T-helper 1 cell treated with Interleukin-12 subunit alpha and Interleukin-12 subunit beta and Interleukin-4 antibody, amounts not matched to agents 30 μg/mL and 1 μg/mL, for 36 hours (primary cell): Measurements from ENCODE around the gene CAPN2.
A peak's percentile ranks its signal among the peaks of the same experiment; 100 is the strongest.
"Not testable (repeated sequence)": the region's sequence is repeated elsewhere in the genome, so short reads cannot be mapped to it uniquely, and the experiment has no call there.

Source experiments
- H3K27ac Mint-ChIP-seq: one replicate; pipeline ENCODE4 v1.8.0; 2021; ENCODE audit warnings: mild to moderate bottlenecking, mixed read lengths
- H3K27me3 Mint-ChIP-seq: one replicate; pipeline ENCODE4 v1.8.0; 2021; ENCODE audit warnings: low read depth, mixed read lengths
- H3K36me3 Mint-ChIP-seq: one replicate; pipeline ENCODE4 v1.8.0; 2021; ENCODE audit warnings: low read depth, mixed read lengths
- H3K4me1 Mint-ChIP-seq: one replicate; pipeline ENCODE4 v1.8.0; 2021; ENCODE audit warnings: low read depth, mixed read lengths
- H3K4me3 Mint-ChIP-seq: one replicate; pipeline ENCODE4 v1.8.0; 2021; ENCODE audit warnings: mild to moderate bottlenecking, moderate library complexity, mixed read lengths
- H3K9me3 Mint-ChIP-seq: one replicate; pipeline ENCODE4 v1.8.0; 2021; ENCODE audit warnings: mixed read lengths

The CAPN2 gene

DNA sequence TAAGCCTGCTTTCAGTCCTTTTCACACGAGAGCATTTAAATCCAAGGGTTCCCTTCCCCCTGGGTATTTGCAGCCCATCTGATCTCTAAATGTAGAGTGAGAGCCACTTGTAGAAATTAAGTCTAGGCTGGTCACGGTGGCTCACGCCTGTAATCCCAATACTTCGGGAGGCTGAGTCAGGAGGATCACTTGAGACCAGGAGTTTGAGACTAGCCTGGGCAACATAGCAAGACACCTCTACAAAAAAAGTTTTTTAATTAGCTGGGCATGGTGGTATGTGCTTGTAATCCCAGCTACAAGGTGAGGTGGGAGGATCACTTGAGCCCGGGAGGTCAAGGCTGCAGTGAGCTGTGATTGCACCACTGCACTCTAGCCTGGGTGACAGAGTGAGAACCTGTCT, 24.3 kb downstream of the CAPN2 start:
- Mint-ChIP-seq H3K4me1 (peaks cover 11% of the 10 kb centered on the region), H3K27ac (peak overlapping the region; percentile 13), H3K36me3 (peaks cover 21% of the 10 kb centered on the region)
- H3K27me3 Mint-ChIP-seq, H3K9me3 Mint-ChIP-seq, H3K4me3 Mint-ChIP-seq: not testable (repeated sequence)

DNA sequence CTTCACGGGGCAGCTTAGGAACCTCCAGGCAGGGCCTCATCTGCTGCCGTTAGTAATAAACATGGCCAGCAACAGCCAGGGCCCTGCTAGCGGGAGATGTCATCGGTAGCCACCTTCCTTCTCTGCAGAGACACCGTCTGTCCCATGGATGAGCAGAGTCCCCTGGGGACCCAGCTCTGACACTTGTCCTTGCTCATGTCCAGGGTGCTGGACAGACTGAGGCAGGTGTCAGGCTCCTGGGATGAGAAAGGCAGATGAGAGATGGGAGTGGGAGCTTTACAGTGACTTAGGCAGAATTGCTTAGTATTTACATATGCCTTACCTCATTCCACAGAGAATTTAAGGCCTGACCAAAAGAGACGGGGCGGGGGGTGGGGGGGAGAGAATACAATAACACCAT, 25.0 kb downstream of the CAPN2 start:
- no peak overlapping the region for H3K4me3 Mint-ChIP-seq
- no peak overlapping the region for H3K27ac Mint-ChIP-seq
- H3K36me3 Mint-ChIP-seq = peaks cover 16% of the 10 kb centered on the region
- no peaks in the 10 kb centered on the region for H3K9me3 Mint-ChIP-seq
- H3K4me1 Mint-ChIP-seq = peaks cover 8% of the 10 kb centered on the region
- no peaks in the 10 kb centered on the region for H3K27me3 Mint-ChIP-seq

DNA sequence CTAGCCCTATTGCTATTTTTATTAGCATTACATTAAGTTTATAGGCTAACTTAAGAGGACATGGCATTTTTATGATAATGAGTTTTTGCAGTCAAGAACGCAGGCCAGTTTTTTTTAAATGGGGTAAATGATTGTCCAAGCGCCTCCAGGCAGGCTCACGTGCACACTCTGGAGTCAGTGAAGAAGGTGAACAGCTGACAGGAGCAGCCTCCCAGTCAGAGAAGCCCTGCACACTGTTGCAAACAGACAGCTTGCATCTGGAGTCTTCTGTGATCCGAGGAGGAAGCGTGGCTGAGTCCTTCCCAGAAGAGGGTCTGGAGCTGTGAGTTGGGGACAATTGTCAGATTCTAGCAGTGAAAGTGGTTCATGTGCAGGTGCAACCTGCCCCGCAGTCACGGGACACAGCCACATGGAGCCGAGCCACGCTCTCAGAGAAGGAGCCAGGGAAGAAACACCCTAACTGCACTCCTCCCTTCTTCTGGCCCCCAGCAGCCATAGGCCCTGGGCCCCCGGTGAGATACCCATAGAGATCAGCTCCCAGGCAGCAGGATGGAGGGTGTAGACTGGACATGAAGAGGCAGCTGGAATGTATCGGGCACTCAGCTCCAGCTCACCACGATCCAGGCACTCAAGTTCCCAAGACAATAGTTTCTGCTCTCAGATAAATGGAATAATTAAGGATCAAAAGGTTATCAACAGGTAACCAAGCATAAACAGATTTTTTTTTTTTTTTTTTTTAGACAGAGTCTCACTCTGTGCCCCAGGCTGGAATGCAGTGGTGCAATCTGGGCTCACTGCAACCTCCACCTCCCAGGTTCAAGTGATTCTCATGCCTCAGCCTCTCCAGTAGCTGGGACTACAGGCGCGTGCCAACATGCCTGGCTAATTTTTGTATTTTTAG, 26.4 kb downstream of the CAPN2 start:
- peaks cover 11% of the 10 kb centered on the region for H3K4me1 Mint-ChIP-seq
- H3K27me3 Mint-ChIP-seq = no peaks in the 10 kb centered on the region
- H3K27ac Mint-ChIP-seq = no peak overlapping the region
- H3K9me3 Mint-ChIP-seq = no peaks in the 10 kb centered on the region
- peaks cover 21% of the 10 kb centered on the region for H3K36me3 Mint-ChIP-seq
- no peak overlapping the region for H3K4me3 Mint-ChIP-seq

DNA sequence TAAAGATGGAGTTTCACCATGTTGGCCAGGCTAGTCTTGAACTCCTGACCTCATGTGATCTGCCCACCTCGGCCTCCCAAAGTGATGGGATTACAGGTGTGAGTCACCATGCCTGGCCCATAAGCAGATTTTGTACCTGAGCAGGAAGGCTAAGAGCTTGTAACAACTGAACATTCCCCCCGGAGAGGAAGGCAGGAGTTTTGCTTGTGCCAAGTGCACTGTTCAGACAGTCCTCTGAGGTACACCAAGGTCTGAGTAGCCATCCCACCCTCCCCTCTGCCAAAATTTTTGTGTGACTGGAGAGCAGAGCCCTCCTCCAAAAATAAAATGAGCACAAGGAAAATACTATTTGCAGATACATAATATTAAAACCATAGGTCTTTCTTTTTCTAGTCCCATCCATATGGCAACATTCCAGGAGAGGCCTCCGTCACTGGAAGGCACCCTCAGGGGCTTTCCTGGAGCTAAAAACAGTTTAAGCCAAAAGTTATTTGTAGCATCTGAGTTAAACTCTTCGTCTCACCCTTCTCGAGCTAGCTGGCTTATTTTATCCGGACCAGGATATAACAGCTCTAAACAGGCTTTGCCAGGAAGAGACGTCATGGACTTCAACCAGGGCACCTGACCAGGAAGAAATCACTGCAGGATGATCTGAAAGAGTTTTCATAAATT, 27.2 kb downstream of the CAPN2 start:
- Mint-ChIP-seq H3K27me3 (no peaks in the 10 kb centered on the region), H3K27ac (no peak overlapping the region), H3K36me3 (peaks cover 25% of the 10 kb centered on the region), H3K4me1 (peaks cover 7% of the 10 kb centered on the region), H3K4me3 (no peak overlapping the region), H3K9me3 (no peaks in the 10 kb centered on the region)

DNA sequence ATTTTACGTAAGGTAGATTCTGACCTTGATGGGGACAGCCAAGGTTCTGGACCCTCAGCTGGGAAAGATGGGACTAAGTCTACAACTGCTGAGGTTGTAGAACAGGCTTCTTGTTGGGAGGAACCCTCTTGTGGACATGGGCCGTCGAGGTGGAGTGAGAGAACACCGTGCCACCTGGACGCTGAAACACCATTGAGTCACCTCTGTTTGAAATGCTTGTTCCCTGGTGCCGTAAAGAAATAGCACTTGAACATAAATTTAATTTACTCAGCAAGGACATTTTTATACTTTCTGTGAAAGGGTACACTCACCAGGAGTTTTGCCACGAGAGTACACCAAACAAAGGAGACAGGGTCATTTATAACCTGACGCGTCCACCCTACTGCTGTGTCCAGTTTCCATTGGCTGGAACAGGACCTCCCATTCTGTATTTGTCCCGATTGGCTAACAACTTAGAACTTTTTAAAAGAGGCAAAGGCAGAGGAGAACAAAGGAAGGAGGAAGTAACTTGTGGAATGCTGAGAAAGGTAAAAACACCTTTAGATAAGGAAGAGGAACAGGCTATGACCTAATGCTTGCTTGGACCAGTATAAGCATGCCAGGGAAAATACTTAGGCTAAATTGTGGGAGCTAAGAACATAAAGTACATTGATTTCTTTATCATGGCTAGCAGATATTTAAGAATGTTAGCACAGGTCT, 27.8 kb downstream of the CAPN2 start:
- not testable (repeated sequence) for H3K27ac Mint-ChIP-seq

DNA sequence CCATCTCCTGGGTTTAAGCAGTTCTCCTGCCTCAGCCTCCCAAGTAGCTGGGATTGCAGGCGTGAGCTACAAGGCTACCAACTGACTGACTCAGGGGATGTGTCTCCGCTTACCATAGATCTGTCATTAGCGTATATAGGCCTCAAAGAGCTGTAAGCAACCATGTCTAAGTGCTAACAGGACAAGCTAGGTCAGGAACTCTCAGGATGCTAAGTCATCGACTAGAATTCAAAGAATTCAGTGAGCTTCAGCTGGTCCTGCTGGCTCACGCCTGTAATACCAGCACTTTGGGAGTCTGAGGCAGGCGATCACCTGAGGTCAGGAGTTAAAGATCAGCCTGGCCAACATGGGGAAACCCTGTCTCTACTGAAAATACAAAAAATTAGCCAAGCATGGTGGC, 29.5 kb downstream of the CAPN2 start:
- H3K27ac Mint-ChIP-seq = no peak overlapping the region

More for the DNA sequence above, 27.8 kb downstream of the CAPN2 start:
- not testable (repeated sequence) for H3K9me3 Mint-ChIP-seq, H3K4me1 Mint-ChIP-seq, H3K27me3 Mint-ChIP-seq, H3K4me3 Mint-ChIP-seq
- H3K36me3 Mint-ChIP-seq = peaks cover 26% of the 10 kb centered on the region

DNA sequence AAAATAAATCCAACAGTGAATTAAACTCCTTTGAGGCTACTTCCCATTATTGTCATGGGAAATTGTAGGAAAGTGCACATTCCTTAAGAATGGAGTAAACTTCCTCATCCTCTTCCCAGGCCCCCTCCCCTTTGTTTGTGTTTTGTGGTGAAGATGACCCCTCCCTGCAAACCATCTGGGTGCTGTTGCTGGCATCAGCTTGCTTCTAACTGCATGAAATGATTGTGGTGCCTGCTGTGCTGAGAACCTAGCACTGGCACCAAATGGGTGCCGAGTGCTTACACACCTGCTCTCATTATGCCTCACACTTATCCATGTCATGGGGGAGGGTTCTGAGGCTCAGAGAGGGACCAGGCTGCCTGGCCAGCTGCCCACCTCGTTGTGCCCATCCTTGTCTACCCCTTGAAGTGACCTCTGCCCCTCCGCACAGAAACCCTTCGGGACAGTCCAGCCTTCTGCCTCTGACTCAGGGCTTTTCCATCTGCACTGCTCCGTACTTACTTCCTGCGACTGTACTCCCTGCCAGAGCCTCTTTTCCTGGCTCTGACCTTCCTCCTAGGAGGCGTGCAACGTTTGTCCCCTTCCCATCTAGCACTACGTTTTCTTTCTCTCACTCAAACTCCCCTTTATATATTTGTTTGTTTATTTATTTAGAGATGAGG, 30.6 kb downstream of the CAPN2 start:
- Mint-ChIP-seq H3K4me1 (peaks cover 15% of the 10 kb centered on the region), H3K27me3 (no peaks in the 10 kb centered on the region), H3K9me3 (no peaks in the 10 kb centered on the region), H3K4me3 (no peak overlapping the region), H3K36me3 (peaks cover 46% of the 10 kb centered on the region), H3K27ac (no peak overlapping the region)

More for the DNA sequence above, 29.5 kb downstream of the CAPN2 start:
- no peaks in the 10 kb centered on the region for H3K27me3 Mint-ChIP-seq
- peaks cover 4% of the 10 kb centered on the region for H3K4me1 Mint-ChIP-seq
- peaks cover 38% of the 10 kb centered on the region for H3K36me3 Mint-ChIP-seq
- H3K9me3 Mint-ChIP-seq = no peaks in the 10 kb centered on the region
- no peak overlapping the region for H3K4me3 Mint-ChIP-seq

DNA sequence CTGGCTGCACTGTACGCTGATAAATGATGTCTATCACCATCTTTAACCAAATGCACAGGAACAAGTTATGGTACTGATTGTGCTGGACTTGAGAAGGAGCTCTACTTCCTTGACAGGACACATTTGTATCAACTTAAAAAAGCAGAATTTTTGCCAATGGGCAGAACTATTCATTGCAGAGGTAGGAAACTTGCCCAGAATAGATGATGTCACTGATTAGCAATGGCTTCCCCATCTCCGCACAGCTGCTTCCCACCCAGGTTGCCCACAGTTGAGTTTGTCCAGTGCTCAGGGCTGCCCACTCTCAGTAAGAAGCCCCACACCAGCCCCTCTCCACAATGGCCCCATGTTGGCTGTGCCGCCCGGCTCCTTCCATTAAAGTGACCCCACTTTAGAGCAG, 33.4 kb downstream of the CAPN2 start:
- H3K27me3 Mint-ChIP-seq = no peaks in the 10 kb centered on the region
- H3K36me3 Mint-ChIP-seq = peaks cover 49% of the 10 kb centered on the region
- no peak overlapping the region for H3K27ac Mint-ChIP-seq
- H3K4me3 Mint-ChIP-seq = no peak overlapping the region
- H3K9me3 Mint-ChIP-seq = no peaks in the 10 kb centered on the region
- H3K4me1 Mint-ChIP-seq = peaks cover 25% of the 10 kb centered on the region

DNA sequence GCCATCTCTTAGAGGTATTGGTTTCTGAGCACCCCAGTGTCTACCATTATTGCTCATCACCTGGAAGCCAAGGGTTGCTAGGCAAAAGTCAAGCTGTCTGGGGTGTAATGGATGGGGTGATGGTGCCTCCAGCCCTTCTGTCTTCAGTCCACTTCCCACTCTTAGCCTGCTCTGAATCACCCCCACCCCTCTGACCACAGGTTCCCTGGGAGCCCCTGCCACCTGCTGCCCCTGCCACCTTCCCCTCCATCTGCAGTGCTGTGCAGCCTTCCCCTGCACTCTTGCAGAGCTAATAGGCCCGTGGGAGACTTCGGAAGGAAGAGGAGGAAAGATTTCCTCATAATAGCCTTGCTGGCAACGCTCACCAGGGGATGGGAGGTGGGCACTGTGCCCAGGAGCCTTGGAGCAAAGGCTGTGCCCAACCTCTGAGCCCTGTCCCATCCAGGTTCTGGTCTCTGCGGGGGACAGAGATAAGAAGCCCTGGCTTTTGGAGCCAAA, 35.5 kb downstream of the CAPN2 start:
- H3K27ac Mint-ChIP-seq = peak overlapping the region; percentile 41
- peaks cover 25% of the 10 kb centered on the region for H3K4me1 Mint-ChIP-seq
- H3K4me3 Mint-ChIP-seq = no peak overlapping the region
- peaks cover 62% of the 10 kb centered on the region for H3K36me3 Mint-ChIP-seq
- no peaks in the 10 kb centered on the region for H3K9me3 Mint-ChIP-seq
- no peaks in the 10 kb centered on the region for H3K27me3 Mint-ChIP-seq

DNA sequence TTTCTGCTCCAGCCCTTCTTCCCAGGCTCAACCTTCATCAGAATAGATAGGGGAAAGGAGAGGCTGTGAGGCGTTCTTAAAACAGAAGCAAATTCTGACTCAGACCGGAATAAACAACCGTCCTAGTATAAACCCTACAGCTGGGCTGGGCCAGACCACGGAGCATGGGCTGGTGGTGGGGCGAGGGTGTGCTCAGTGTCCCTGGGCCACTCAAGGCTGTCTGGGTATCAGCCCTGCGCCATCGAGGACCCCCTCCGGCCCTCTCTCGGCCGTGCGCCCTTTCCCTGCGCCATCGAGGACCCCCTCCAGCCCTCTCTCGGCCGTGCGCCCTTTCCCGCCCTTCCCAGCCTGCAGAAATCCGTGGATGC, 36.0 kb downstream of the CAPN2 start:
- Mint-ChIP-seq H3K4me3 (no peak overlapping the region), H3K27ac (no peak overlapping the region), H3K36me3 (peaks cover 63% of the 10 kb centered on the region), H3K4me1 (peaks cover 25% of the 10 kb centered on the region), H3K9me3 (no peaks in the 10 kb centered on the region), H3K27me3 (no peaks in the 10 kb centered on the region)

DNA sequence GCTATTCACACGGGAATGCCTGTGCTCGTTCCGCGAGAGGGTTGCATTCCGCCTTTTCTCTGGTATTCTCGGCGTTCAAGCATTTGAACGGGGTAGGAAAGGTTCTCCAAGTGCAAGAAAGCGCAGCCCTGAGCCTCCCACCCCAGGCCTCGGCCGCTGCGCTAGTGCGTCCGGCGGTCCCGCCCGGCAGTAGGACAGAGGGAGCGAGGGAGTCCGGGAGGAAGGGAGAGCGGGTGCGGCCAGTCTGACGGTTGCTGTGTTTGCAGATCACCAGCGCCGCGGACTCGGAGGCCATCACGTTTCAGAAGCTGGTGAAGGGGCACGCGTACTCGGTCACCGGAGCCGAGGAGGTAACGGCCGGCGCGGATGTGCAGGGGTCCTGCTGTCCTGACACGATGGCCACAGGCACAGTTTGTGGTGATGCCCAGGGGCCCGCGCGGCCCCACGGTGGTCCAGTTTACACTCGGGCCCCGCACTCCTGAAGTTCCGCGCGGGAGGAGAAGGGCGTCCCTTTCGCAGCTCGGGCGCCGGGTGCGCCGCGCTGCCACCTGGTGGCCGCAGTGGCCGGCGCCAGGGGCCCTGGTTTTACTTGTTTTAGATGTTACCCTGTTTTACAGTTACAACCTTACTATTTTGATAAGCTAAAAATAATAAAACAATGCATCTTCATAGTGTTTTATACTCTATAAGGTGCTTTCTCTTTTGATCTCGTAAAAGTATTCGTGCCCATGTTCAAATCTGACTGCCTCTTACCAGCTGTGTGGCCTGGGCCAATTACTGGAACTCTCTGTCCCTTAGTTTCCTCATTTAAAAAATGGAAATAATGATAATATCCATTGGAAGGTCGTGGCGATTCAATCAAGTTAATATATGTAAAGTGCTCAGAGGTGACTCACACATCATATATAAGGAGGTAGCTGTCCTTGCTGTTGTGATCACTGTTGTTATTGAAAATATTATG, 36.7 kb downstream of the CAPN2 start:
- H3K27me3 Mint-ChIP-seq = no peaks in the 10 kb centered on the region
- H3K4me3 Mint-ChIP-seq = peak overlapping the region; percentile 71
- H3K9me3 Mint-ChIP-seq = no peaks in the 10 kb centered on the region
- peaks cover 21% of the 10 kb centered on the region for H3K4me1 Mint-ChIP-seq
- H3K36me3 Mint-ChIP-seq = peaks cover 62% of the 10 kb centered on the region
- H3K27ac Mint-ChIP-seq = peak overlapping the region; percentile 59

DNA sequence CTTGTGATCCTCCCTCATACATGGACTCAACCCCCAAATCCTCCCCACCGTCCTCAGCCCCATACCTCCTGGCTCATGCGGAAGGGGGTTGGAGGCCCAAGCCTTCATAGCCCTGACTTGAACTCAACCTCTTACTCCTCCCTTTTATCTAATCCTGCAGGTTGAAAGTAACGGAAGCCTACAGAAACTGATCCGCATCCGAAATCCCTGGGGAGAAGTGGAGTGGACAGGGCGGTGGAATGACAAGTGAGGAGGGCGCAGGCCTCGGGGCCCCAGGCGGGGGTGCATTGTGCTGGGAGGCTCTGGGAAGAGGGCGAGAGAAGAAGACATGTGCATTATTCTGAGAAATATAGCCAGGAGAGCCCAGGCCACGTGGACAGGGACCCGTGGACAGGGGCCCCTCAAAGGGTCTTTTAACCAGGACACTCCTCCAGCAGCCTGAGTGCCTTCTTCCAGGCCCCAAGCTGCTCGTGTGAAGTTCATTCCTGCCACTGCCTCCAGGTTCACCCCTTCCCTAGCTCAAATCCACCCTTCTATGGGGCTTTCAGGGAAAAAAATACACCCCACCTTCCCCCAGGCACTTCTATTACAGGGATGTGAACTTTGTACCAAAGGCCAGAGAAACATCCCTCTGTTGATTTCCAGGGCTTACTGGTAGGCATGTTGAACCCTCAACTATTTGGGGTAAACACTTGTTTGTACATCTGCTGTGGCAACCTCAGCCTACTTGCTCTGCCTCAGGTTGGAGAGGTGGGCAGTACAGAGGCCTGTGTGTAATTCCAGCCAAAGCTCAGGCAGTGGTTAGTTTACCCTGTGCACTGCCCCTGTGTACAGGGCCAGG, 38.6 kb downstream of the CAPN2 start:
- no peak overlapping the region for H3K4me3 Mint-ChIP-seq

DNA sequence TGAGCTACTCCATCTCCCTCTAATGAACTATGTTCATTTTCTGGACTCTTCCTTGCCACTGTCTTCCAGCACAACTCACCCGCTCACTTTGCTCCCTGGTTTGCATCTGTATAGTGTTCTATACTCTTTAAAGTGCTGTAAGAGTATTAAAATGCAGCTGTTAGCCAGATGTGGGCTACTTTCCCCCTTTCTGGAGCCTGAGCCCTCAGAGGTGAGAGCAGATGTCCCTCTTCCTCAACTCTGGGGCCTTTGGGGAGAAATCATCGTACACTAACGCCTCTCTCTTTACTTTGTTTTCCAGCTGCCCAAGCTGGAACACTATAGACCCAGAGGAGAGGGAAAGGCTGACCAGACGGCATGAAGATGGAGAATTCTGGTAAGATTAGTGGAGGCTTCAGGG, 39.4 kb downstream of the CAPN2 start:
- H3K36me3 Mint-ChIP-seq = peaks cover 54% of the 10 kb centered on the region
- H3K27ac Mint-ChIP-seq = no peak overlapping the region
- H3K4me1 Mint-ChIP-seq = peaks cover 21% of the 10 kb centered on the region
- H3K27me3 Mint-ChIP-seq = no peaks in the 10 kb centered on the region
- H3K4me3 Mint-ChIP-seq = no peak overlapping the region
- no peaks in the 10 kb centered on the region for H3K9me3 Mint-ChIP-seq

More for the DNA sequence above, 38.6 kb downstream of the CAPN2 start:
- no peak overlapping the region for H3K27ac Mint-ChIP-seq
- H3K9me3 Mint-ChIP-seq = no peaks in the 10 kb centered on the region
- H3K27me3 Mint-ChIP-seq = no peaks in the 10 kb centered on the region
- H3K4me1 Mint-ChIP-seq = peaks cover 21% of the 10 kb centered on the region
- H3K36me3 Mint-ChIP-seq = peaks cover 57% of the 10 kb centered on the region
